ENCODE measurements around the gene CD300LF.
A peak's percentile ranks its signal among the peaks of the same experiment; 100 is the strongest.

The CD300LF gene

DNA sequence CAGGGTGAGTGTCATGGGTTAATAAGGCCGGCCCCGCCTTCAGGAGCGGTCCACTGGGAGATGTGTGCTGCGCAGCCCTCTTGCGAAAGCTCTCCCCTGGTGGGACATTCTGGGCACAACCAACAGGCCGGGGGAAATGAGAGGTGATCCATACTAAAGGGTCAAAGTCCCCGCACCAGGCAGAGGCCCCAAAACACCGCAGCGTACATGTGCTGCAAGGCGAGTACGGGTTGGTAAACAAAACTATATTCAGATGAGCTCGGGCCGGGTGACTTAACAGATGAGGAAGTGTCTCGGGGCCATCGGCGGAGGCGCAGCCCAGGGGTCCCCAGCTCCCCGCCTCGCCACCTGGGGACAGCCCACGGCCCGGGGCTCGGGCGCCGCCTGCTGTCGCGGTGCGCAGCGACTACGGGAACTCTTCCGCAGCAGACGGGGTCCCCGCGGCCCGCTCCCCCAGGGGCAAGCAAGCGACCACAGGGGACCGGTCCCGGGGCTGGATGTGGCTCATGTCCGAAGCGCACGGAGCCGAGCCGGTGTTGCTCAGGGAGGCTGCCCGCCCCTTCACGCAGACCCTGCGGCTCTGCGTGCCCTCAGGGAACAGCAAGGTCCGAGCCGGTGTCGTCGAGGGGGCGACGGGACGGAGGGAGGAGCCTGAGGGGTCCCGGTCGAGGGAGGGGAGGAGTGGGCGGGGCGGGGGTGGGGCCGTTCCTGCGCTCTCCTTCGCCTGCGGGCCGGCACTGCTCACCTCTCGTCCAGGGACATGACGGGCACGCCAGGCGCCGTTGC, 24.0 kb upstream of the CD300LF start, which contains the start of gene RAB37:
Gene RAB37 (plus strand): TSS at position 744 of the 786 bp plus-strand sequence. CDS start 17 bp downstream, at position 761.
- no peak within 1 kb of the TSS for H3K27ac ChIP-seq
- TF ChIP-seq ZFX (IDR thresholded peaks at IDR 0.05; ENCODE audit: borderline replicate concordance) = no peak
- TF ChIP-seq, protein P1, sequence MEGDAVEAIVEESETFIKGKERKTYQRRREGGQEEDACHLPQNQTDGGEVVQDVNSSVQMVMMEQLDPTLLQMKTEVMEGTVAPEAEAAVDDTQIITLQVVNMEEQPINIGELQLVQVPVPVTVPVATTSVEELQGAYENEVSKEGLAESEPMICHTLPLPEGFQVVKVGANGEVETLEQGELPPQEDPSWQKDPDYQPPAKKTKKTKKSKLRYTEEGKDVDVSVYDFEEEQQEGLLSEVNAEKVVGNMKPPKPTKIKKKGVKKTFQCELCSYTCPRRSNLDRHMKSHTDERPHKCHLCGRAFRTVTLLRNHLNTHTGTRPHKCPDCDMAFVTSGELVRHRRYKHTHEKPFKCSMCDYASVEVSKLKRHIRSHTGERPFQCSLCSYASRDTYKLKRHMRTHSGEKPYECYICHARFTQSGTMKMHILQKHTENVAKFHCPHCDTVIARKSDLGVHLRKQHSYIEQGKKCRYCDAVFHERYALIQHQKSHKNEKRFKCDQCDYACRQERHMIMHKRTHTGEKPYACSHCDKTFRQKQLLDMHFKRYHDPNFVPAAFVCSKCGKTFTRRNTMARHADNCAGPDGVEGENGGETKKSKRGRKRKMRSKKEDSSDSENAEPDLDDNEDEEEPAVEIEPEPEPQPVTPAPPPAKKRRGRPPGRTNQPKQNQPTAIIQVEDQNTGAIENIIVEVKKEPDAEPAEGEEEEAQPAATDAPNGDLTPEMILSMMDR (IDR thresholded peaks at IDR 0.05) = peak; percentile 43

DNA sequence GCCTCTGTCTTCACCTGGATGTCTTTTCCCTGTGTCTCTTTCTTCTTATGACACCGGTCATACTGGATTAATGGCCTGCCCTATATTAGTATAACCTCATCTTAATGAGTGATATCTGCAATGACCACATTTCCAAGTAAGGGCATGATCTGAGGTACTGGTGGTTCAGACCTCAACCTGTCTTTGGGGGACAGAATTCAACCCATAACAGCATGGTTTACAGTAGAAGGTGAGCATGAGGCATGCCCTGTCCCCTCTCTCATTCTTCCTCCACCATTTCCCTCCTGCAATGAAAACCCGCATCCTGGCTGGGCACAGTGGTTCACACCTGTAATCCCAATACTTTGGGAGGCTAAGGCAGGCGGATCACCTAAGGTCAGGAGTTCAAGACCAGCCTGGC, 21.5 kb upstream of the CD300LF start:
- TF ChIP-seq, protein P1 (IDR thresholded peaks at IDR 0.05) = no peak
- TF ChIP-seq ZFX (IDR thresholded peaks at IDR 0.05; ENCODE audit: borderline replicate concordance) = no peak
- no peak overlapping the region for H3K27ac ChIP-seq

DNA sequence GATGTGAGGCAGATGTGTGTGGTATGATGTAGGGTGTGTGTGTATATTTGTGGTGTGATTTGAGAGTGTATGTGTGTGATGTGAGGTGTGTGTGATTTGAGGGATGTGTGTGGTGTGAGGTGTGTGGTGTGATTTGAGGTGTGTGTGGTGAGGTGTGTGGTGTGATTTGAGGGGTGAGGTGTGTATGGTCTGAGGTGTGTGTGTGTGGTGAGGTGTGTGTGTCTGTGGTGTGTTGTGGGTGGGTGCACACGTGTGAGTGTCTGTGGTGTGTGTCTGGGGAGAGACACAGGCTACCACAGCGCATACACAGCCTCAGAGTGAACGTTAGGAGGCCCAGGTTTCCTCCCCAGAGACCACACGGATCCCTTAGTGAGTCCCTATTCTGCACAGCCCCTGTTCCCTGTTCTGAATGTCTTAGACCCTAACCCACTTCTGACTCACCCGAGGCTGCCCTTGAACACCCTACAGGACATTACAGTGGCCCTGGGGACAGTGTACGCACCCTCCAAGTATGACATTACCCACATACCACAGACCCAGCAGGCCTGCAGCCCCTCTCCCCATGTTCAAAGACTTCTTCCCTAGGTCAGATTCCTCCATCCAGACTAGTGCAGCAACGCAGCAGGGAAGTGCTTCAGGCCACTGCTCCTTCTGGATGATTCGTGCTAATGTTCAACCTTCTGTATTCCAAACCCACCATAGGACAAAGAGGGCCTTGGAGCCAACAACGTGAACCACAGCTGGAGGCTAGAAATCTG, 20.8 kb upstream of the CD300LF start:
- H3K27ac ChIP-seq = no peak overlapping the region
- no peak for TF ChIP-seq ZFX (IDR thresholded peaks at IDR 0.05; ENCODE audit: borderline replicate concordance)
- TF ChIP-seq, protein P1 (IDR thresholded peaks at IDR 0.05) = no peak

DNA sequence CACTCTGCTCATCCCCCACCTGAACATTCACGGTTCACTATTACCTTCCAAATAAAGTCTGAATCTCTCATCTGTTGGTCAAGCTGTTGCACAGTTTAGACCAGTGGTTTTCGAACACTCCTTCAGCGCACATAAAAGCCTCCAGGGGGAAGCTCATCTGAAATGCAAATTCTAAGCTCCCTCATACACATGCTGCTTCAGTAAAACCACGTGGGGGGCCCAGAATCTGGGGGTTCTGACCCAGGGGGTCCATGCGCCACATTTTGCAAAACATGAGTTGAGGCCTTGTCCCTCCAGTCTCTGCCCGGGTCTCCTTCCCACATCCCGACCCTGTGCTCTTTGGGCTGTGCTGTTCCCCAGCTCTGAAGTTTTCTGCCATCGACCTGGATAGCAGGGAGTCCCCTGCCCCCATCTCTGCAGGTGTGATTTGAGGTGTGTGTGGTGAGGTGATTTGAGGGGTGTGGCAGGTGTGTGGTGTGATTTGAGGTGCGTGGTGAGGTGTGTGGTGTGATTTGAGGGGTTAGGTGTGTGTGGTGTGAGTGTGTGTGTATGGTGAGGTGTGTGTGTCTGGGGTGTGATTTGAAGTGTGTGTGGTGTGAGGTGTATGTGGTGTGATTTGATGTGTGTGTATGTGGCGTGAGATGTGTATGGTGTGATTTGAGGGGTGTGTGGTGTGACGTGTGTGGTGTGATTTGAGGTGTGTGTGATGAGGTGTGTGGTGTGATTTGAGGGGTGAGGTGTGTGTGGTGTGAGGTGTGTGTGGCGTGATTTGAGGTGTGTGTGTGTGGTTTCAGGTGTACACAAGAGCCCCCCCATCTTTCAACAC, 19.5 kb upstream of the CD300LF start:
- no peak overlapping the region for H3K27ac ChIP-seq
- TF ChIP-seq ZFX (IDR thresholded peaks at IDR 0.05; ENCODE audit: borderline replicate concordance) = no peak
- TF ChIP-seq, protein P1 (IDR thresholded peaks at IDR 0.05) = no peak

DNA sequence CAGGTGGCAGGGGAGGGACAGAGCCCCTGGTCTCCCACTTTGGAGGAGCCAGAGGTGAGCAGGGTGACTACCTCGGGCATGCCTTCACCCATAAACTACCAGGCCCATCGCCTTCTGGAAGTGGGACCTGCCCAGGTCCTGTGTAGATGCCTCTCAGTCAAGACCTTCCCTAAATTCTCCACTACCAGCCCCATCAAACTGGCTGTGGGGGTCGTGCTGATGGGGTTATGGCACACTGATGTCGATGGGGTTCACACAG, 18.6 kb upstream of the CD300LF start:
- TF ChIP-seq ZFX (IDR thresholded peaks at IDR 0.05; ENCODE audit: borderline replicate concordance) = no peak

DNA sequence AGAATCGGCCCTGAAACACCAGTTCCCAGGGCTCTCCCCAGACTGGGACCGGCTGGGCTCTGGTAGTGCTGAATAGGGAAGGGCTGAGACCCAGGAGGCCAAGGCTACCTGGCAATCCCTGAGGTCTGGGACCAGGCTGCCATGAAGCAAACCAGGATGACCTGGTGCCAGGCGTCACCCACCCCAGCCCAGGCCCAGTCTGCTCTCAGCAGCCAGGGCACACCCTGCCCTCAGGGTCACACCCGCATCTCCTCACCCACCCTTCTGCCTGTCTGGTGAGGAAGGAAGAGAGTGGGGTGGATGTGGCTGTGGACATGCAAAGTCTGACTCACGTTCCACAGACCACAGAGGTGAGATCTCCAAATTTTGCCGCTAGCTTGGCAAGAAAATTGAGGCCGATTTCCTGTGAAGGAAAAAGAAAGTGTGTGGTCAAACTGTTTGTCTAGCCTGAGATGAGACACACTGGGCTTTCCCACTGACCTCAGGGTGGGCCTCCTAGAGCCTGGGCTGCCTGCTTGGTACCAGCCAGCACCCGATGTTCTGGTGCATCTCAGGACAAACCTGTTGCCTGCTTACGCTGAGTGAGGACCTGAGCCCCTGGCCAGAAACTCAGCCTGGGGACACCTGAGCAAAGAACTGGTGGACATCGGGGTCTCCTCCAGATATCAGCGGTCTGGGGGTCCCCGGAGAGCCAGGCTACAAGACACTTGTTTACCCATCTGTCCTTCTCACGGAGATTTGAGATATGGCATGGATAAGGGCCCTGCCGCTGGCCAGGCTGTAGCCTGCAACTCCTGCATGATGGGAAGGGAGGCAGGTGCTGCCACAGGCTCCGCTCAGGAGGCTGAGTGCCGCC, 18.0 kb upstream of the CD300LF start:
- no peak for TF ChIP-seq ZFX (IDR thresholded peaks at IDR 0.05; ENCODE audit: borderline replicate concordance)
- TF ChIP-seq, protein P1 (IDR thresholded peaks at IDR 0.05) = no peak
- no peak overlapping the region for H3K27ac ChIP-seq

More for the DNA sequence above, 18.6 kb upstream of the CD300LF start:
- H3K27ac ChIP-seq = no peak overlapping the region

DNA sequence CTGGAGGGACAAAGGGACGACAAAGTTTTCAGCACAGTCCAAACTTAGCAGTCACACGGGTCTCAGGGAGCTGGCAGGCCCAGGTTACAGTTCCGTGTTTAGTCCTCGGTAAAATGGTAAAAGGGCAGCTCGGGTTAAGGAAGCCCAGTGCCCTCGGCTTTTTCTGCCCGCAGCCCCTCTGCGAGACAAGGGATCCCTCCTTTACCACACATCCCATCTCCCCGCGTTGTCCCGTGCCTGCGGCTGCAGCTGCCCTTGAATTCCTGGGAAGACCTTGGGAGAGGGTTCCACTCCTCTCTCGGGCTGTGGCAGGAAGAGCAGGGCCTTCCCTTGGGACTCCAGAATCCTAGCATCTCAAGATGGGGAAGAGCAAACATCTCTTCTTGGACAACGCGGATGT, 17.1 kb upstream of the CD300LF start:
- TF ChIP-seq, protein P1 (IDR thresholded peaks at IDR 0.05) = no peak
- TF ChIP-seq ZFX (IDR thresholded peaks at IDR 0.05; ENCODE audit: borderline replicate concordance) = no peak
- no peak overlapping the region for H3K27ac ChIP-seq

All from 22Rv1 (cell line).